HG03469 (cell line): ENCODE data around the gene SEMA5B.

Experiments used
- ATAC-seq: cut with Tn5 transposase; IDR thresholded peaks from one replicate; pipeline ENCODE4 v1.9.1; 2021; ENCODE audit warnings: mild to moderate bottlenecking, moderate library complexity, moderate number of reproducible peaks; ENCODE audit not compliant: unreplicated experiment

Gene SEMA5B

GRCh38 chr3:122912772-122913538 is 114.6 kb downstream of the SEMA5B start:
- no peak for ATAC-seq

- ATAC-seq = no peak
These were observed 115.7 kb downstream of the SEMA5B start for GRCh38 chr3:122911901-122912300.

- ATAC-seq = no peak
These were observed 119.3 kb downstream of the SEMA5B start for GRCh38 chr3:122908251-122908650.

- no peak for ATAC-seq
These were observed 120.1 kb downstream of the SEMA5B start for GRCh38 chr3:122907471-122907870.

GRCh38 chr3:122903171-122903570 is 124.4 kb downstream of the SEMA5B start:
- ATAC-seq = no peak

- no peak for ATAC-seq
These were observed 125.2 kb downstream of the SEMA5B start for GRCh38 chr3:122902326-122902725.

GRCh38 chr3:122898298-122898697 is 129.3 kb downstream of the SEMA5B start:
- no peak for ATAC-seq

- no peak for ATAC-seq
These were observed 133.6 kb downstream of the SEMA5B start for GRCh38 chr3:122893754-122894668.

GRCh38 chr3:122893282-122893681 is 134.3 kb downstream of the SEMA5B start:
- ATAC-seq = no peak

GRCh38 chr3:122892118-122892960 is 135.2 kb downstream of the SEMA5B start:
- ATAC-seq = no peak

GRCh38 chr3:122890720-122891220 is 136.8 kb downstream of the SEMA5B start:
- no peak for ATAC-seq

- ATAC-seq = no peak
These were observed 137.4 kb downstream of the SEMA5B start for GRCh38 chr3:122890077-122890719.

- no peak for ATAC-seq
These were observed 140.6 kb downstream of the SEMA5B start for GRCh38 chr3:122886946-122887345.

GRCh38 chr3:122886251-122886650 is 141.3 kb downstream of the SEMA5B start:
- no peak for ATAC-seq

GRCh38 chr3:122882361-122882947 is 145.1 kb downstream of the SEMA5B start:
- no peak for ATAC-seq

- no peak for ATAC-seq
These were observed 146.9 kb downstream of the SEMA5B start for GRCh38 chr3:122880624-122881023.

GRCh38 chr3:122880173-122880572 is 147.4 kb downstream of the SEMA5B start:
- ATAC-seq = no peak

GRCh38 chr3:122875547-122876127 is 151.9 kb downstream of the SEMA5B start:
- ATAC-seq = no peak

- no peak for ATAC-seq
These were observed 153.6 kb downstream of the SEMA5B start for GRCh38 chr3:122873741-122874515.
